ENCODE results near the gene KREMEN1.

Gene KREMEN1

GRCh38 chr22:29209624-29209929 lies 136.7 kb downstream of the KREMEN1 start:
- DNase-seq = no peak

- no peak for DNase-seq
These were observed 138.2 kb downstream of the KREMEN1 start for GRCh38 chr22:29211066-29211465.

- DNase-seq = no peak
These were observed 138.6 kb downstream of the KREMEN1 start for GRCh38 chr22:29211466-29211865.

- no peak for DNase-seq
These were observed 139.9 kb downstream of the KREMEN1 start for GRCh38 chr22:29212743-29213142.

GRCh38 chr22:29213493-29213892 lies 140.7 kb downstream of the KREMEN1 start:
- DNase-seq = no peak

- no peak for DNase-seq
These were observed 141.4 kb downstream of the KREMEN1 start for GRCh38 chr22:29214232-29214631.

- DNase-seq = no peak
These were observed 142.4 kb downstream of the KREMEN1 start for GRCh38 chr22:29215012-29215860.

- DNase-seq = no peak
These were observed 143.4 kb downstream of the KREMEN1 start for GRCh38 chr22:29216011-29216872.

GRCh38 chr22:29216873-29217666 lies 144.2 kb downstream of the KREMEN1 start:
- DNase-seq = no peak
